Measurements from ENCODE around the gene PRKG1. TPM values are rescaled to one million over a fixed set of nuclear protein-coding genes. Genes with fewer than 3 reads are reported as not detected.

Gene PRKG1
- total RNA-seq, 1 experiment from 2014 or later: 10.4 TPM

DNA sequence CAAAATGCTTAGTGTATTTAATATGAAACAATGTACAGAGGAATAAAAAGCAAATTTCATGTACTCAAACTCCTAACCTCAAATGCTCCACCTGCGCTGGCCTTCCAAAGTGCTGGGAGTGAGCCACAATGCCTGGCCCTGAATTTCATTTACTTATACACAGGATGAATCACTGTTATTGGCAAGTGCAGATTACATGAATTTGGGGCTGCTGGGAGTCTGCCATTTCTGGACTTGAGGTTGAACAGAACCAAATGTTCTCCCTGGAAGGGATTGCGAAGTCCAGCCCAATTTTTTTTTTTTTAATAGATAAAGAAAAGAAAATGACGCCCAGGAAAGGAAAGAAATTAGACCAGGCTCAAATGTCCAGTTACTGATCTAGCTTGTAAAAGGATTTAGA lies 631.9 kb downstream of the PRKG1 start:
- no peak overlapping the region for H2BK12ac ChIP-seq (ENCODE audit: insufficient read length, low read depth, low read length)
- H2AFZ ChIP-seq (ENCODE audit: low read length): no peak overlapping the region
- H2BK15ac ChIP-seq (ENCODE audit: low read depth, low read length): no peak overlapping the region
- no peak overlapping the region for H2BK20ac ChIP-seq (ENCODE audit: low read depth, low read length, poor library complexity, severe bottlenecking)
- no peak overlapping the region for H4K5ac ChIP-seq (ENCODE audit: insufficient read length, low read depth, low read length)
- no peak overlapping the region for H3K4me3 Mint-ChIP-seq
- no peak overlapping the region for H3K27ac ChIP-seq (ENCODE audit: insufficient read length, low read depth, low read length)
- H3K36me3 Mint-ChIP-seq (ENCODE audit: insufficient read depth in 1 of 3, low read depth in 3 of 3): no peaks in the 10 kb centered on the region
- no peak overlapping the region for H2BK120ac ChIP-seq (ENCODE audit: low read depth, low read length, poor library complexity, severe bottlenecking)
- no peak overlapping the region for H3K4me2 ChIP-seq (ENCODE audit: insufficient read depth, insufficient read length, low read length)
- H3K4me1 ChIP-seq (ENCODE audit: insufficient read depth, low read length): peaks cover 3% of the 10 kb centered on the region; the same call in 1 of the 2 replicates
- no peak overlapping the region for H3K56ac ChIP-seq (ENCODE audit: insufficient read length, low read depth, low read length)
- H3K79me1 ChIP-seq (ENCODE audit: insufficient read depth, low read depth, low read length, poor library complexity, severe bottlenecking): no peaks in the 10 kb centered on the region
- H3K9ac ChIP-seq (ENCODE audit: extremely low read depth, insufficient read length, low read length): no peak overlapping the region
- H3K14ac ChIP-seq (ENCODE audit: insufficient read depth, low read length): no peak overlapping the region
- TF ChIP-seq CTCF (conservative IDR thresholded peaks at IDR 0.05): no peak
- H2BK5ac ChIP-seq (ENCODE audit: insufficient read length, low read length): no peak overlapping the region
- no peaks in the 10 kb centered on the region for H3K9me3 ChIP-seq (ENCODE audit: control insufficient read depth, low read depth, low read length)
- H2AK5ac ChIP-seq (ENCODE audit: insufficient read length, low read length): no peak overlapping the region
- no peaks in the 10 kb centered on the region for H3K9me3 Mint-ChIP-seq
- no peak for DNase-seq
- no peak overlapping the region for H3K27ac Mint-ChIP-seq
- H3K27me3 ChIP-seq (ENCODE audit: insufficient read depth, low read length): no peaks in the 10 kb centered on the region
- H3K23ac ChIP-seq (ENCODE audit: insufficient read length, low read depth, low read length): no peak overlapping the region
- H3K79me2 ChIP-seq (ENCODE audit: insufficient read depth, low read length): no peaks in the 10 kb centered on the region
- no peak overlapping the region for H3K4ac ChIP-seq (ENCODE audit: low read depth, low read length)
- WGBS (ENCODE audit: extremely low coverage, insufficient read length, low lambda C conversion rate): no CpG with 5 or more reads among the region's 3 CpGs
- H3K18ac ChIP-seq (ENCODE audit: insufficient read length, low read depth, low read length): no peak overlapping the region
- H4K8ac ChIP-seq (replicated peaks; ENCODE audit: insufficient read length, low read depth, low read length): no peak overlapping the region
- H3T11ph ChIP-seq (ENCODE audit: low read length): no peak overlapping the region
- peaks cover 11 to 13% of the 10 kb centered on the region in 2 experiments for H3K4me1 Mint-ChIP-seq
- H4K20me1 ChIP-seq (ENCODE audit: control insufficient read depth, insufficient read depth, insufficient read length): no peaks in the 10 kb centered on the region
- H3K23me2 ChIP-seq (ENCODE audit: insufficient read length, low read depth, low read length, poor library complexity, severe bottlenecking): no peaks in the 10 kb centered on the region
- H4K91ac ChIP-seq (ENCODE audit: insufficient read length, low read depth, low read length): no peak overlapping the region
- no peaks in the 10 kb centered on the region for H3K27me3 Mint-ChIP-seq (ENCODE audit: low read depth)

Measured in H9 (cell line).